MCF 10A (cell line): ENCODE measurements around the gene DNHD1. TPM values are rescaled to one million over a fixed set of nuclear protein-coding genes. Genes with fewer than 3 reads are reported as not detected.

ENCODE experiments used
- BruUV-seq: library from RNA; stranded (reverse); fragments of 400-500 nt; replicated peaks from 2 replicates; lab custom pipeline; 2021; lab: Mats Ljungman, UMichigan
- CTCF ChIA-PET: fragments of 300-600 bp; sonication (Branson Sonifier 250); formaldehyde crosslinking; extraction: SDS; loops from one replicate; lab custom pipeline; 2021; ENCODE audit warnings: antibody characterized with exemption, inconsistent platforms; lab: Yijun Ruan, JAX
- POLR2A ChIA-PET: fragments of 300-600, 350-650 bp; sonication (Branson Sonifier 250); formaldehyde crosslinking; extraction: SDS; loops from one replicate; lab custom pipeline; 2020; ENCODE audit warnings: antibody characterized with exemption, inconsistent platforms; lab: Yijun Ruan, JAX
- DNase-seq: peaks from one replicate; pipeline ENCODE4 v3.0.0-alpha.2; 2018; ENCODE audit not compliant: unreplicated experiment
- H3K27ac Mint-ChIP-seq: one replicate; pipeline ENCODE4 v1.8.0; 2022; ENCODE audit warnings: mild to moderate bottlenecking, low read depth, mixed read lengths; ENCODE audit not compliant: unreplicated experiment
- H3K27me3 Mint-ChIP-seq: one replicate; pipeline ENCODE4 v1.8.0; 2022; ENCODE audit warnings: mixed read lengths; ENCODE audit not compliant: insufficient read depth, unreplicated experiment
- H3K36me3 Mint-ChIP-seq: one replicate; pipeline ENCODE4 v1.8.0; 2022; ENCODE audit warnings: mild to moderate bottlenecking, moderate library complexity, mixed read lengths; ENCODE audit not compliant: insufficient read depth, unreplicated experiment
- H3K4me1 Mint-ChIP-seq: one replicate; pipeline ENCODE4 v1.8.0; 2022; ENCODE audit warnings: mixed read lengths; ENCODE audit not compliant: insufficient read depth, unreplicated experiment
- H3K4me3 Mint-ChIP-seq: one replicate; pipeline ENCODE4 v1.8.0; 2022; ENCODE audit warnings: mild to moderate bottlenecking, moderate library complexity, mixed read lengths; ENCODE audit not compliant: unreplicated experiment
- H3K9me3 Mint-ChIP-seq: one replicate; pipeline ENCODE4 v1.8.0; 2022; ENCODE audit warnings: mixed read lengths; ENCODE audit not compliant: unreplicated experiment
- CTCF ChIP-seq: fragments of 200-600 bp; IDR thresholded peaks from one replicate; pipeline ENCODE4 v1.8.0; 2022; ENCODE audit warnings: antibody characterized with exemption, mild to moderate bottlenecking; ENCODE audit not compliant: unreplicated experiment
- intact Hi-C: fragments of 100-400 bp; cut with micrococcal nuclease; formaldehyde crosslinking; loops from 2 replicates; pipeline ENCODE4 v1.14.1; 2022
- total RNA-seq: library from RNA; stranded (reverse); gene quantifications from 2 replicates; pipeline ENCODE4 v1.2.3, GENCODE V29; 2022

DNHD1 gene
- total RNA-seq, 1 experiment from 2014 or later, result 18.3 TPM

- CTCF ChIA-PET, result no interaction called here
- Mint-ChIP-seq H3K36me3 (peaks cover 8% of the 10 kb centered on the region), H3K27ac (no peak overlapping the region), H3K4me1 (peaks cover 8% of the 10 kb centered on the region), H3K9me3 (no peaks in the 10 kb centered on the region), H3K27me3 (no peaks in the 10 kb centered on the region), H3K4me3 (no peak overlapping the region)
- BruUV-seq, result no TSS peak
- intact Hi-C loops, result no loop called here
- POLR2A ChIA-PET, result interaction anchor here (0.7 to 1.1 kb wide), 5 partner anchors 11 to 70 kb away, joined by 3 read pairs; partner anchors contain the start of gene TPP1
- DNase-seq, result peak; percentile 36
- TF ChIP-seq CTCF, result no peak
Measured at GRCh38 chr11:6576471-6577373, 79.6 kb downstream of the DNHD1 start.

- Mint-ChIP-seq H3K27me3 (no peaks in the 10 kb centered on the region), H3K27ac (no peak overlapping the region), H3K9me3 (peaks cover 6% of the 10 kb centered on the region), H3K4me1 (no peaks in the 10 kb centered on the region), H3K4me3 (no peak overlapping the region), H3K36me3 (no peaks in the 10 kb centered on the region)
- TF ChIP-seq CTCF, result no peak
- no peak for DNase-seq
- ChIA-PET POLR2A (no interaction called here), CTCF (interaction anchor here (0.5 to 0.9 kb wide), 2 partner anchors 120 to 142 kb away, joined by 3 read pairs; no protein-coding TSS in a partner anchor)
- no TSS peak for BruUV-seq
- intact Hi-C loops, result no loop called here
Measured at GRCh38 chr11:6578134-6578533, 81.1 kb downstream of the DNHD1 start.

GRCh38 chr11:6579681-6580080 is 82.6 kb downstream of the DNHD1 start:
- no TSS peak for BruUV-seq
- CTCF ChIA-PET, result no interaction called here
- Mint-ChIP-seq H3K27ac (no peak overlapping the region), H3K4me1 (no peaks in the 10 kb centered on the region), H3K36me3 (no peaks in the 10 kb centered on the region), H3K4me3 (no peak overlapping the region), H3K9me3 (peaks cover 17% of the 10 kb centered on the region), H3K27me3 (no peaks in the 10 kb centered on the region)
- no peak for TF ChIP-seq CTCF
- intact Hi-C loops, result no loop called here
- no peak for DNase-seq
- POLR2A ChIA-PET, result no interaction called here

- Mint-ChIP-seq H3K4me1 (no peaks in the 10 kb centered on the region), H3K9me3 (peaks cover 17% of the 10 kb centered on the region), H3K36me3 (no peaks in the 10 kb centered on the region), H3K27ac (no peak overlapping the region), H3K4me3 (no peak overlapping the region), H3K27me3 (no peaks in the 10 kb centered on the region)
- CTCF ChIA-PET, result interaction anchor here (0.6 to 1.2 kb wide), 3 partner anchors 53 to 110 kb away, joined by 3 to 7 read pairs (median 3); no protein-coding TSS in a partner anchor
- TF ChIP-seq CTCF, result no peak
- POLR2A ChIA-PET, result no interaction called here
- BruUV-seq, result no TSS peak
- no peak for DNase-seq
- intact Hi-C loops, result no loop called here
Measured at GRCh38 chr11:6583584-6583983, 86.5 kb downstream of the DNHD1 start.
